ENCODE data around the gene FADS2.
"Not testable (repeated sequence)": the region's sequence is repeated elsewhere in the genome, so short reads cannot be mapped to it uniquely, and the experiment has no call there.

Gene FADS2

GRCh38 chr11:61868571-61869428 is 40.7 kb downstream of the FADS2 start:
- DNase-seq (ENCODE audit: low read depth), result no peak

GRCh38 chr11:61869429-61869707 is 41.3 kb downstream of the FADS2 start:
- no peak for DNase-seq (ENCODE audit: low read depth)

- DNase-seq (ENCODE audit: low read depth), result no peak
Observed at GRCh38 chr11:61869708-61870451, 41.8 kb downstream of the FADS2 start.

GRCh38 chr11:61870541-61871031 is 42.5 kb downstream of the FADS2 start:
- DNase-seq (ENCODE audit: low read depth), result no peak

GRCh38 chr11:61871158-61871597 is 43.1 kb downstream of the FADS2 start:
- DNase-seq (ENCODE audit: low read depth), result peak; percentile 35

- no peak for DNase-seq (ENCODE audit: low read depth)
Observed at GRCh38 chr11:61872935-61873565, 45.0 kb downstream of the FADS2 start.

GRCh38 chr11:61873588-61874376 is 45.7 kb downstream of the FADS2 start:
- no peak for DNase-seq (ENCODE audit: low read depth)

- no peak for DNase-seq (ENCODE audit: low read depth)
Observed at GRCh38 chr11:61874377-61874809, 46.3 kb downstream of the FADS2 start.

- DNase-seq (ENCODE audit: low read depth), result no peak
Observed at GRCh38 chr11:61874853-61875252, 46.8 kb downstream of the FADS2 start.

GRCh38 chr11:61875698-61876097 is 47.6 kb downstream of the FADS2 start:
- no peak for DNase-seq (ENCODE audit: low read depth)

- DNase-seq (ENCODE audit: low read depth), result no peak
Observed at GRCh38 chr11:61879152-61879551, 51.1 kb downstream of the FADS2 start.

GRCh38 chr11:61880031-61880430 is 51.9 kb downstream of the FADS2 start:
- DNase-seq (ENCODE audit: low read depth), result no peak

- DNase-seq (ENCODE audit: low read depth), result no peak
Observed at GRCh38 chr11:61880454-61880853, 52.4 kb downstream of the FADS2 start.

- no peak for DNase-seq (ENCODE audit: low read depth)
Observed at GRCh38 chr11:61881397-61881796, 53.3 kb downstream of the FADS2 start.

- not testable (repeated sequence) for DNase-seq (ENCODE audit: low read depth)
Observed at GRCh38 chr11:61882267-61882666, 54.2 kb downstream of the FADS2 start.

GRCh38 chr11:61882879-61883278 is 54.8 kb downstream of the FADS2 start:
- no peak for DNase-seq (ENCODE audit: low read depth)

- DNase-seq (ENCODE audit: low read depth), result no peak
Observed at GRCh38 chr11:61883327-61883726, 55.2 kb downstream of the FADS2 start.

- no peak for DNase-seq (ENCODE audit: low read depth)
Observed at GRCh38 chr11:61883947-61884346, 55.8 kb downstream of the FADS2 start.

GRCh38 chr11:61885166-61885778 is 57.2 kb downstream of the FADS2 start:
- DNase-seq (ENCODE audit: low read depth), result no peak

GRCh38 chr11:61885784-61886580 is 57.9 kb downstream of the FADS2 start:
- DNase-seq (ENCODE audit: low read depth), result no peak

GRCh38 chr11:61886643-61887042 is 58.5 kb downstream of the FADS2 start:
- no peak for DNase-seq (ENCODE audit: low read depth)
